Small intestine (tissue), 7 donors: Measurements from ENCODE around the gene ARHGAP45. TPM values are rescaled to one million over a fixed set of nuclear protein-coding genes. Genes with fewer than 3 reads are reported as not detected.

Source experiments
- DNase-seq, 2 donors: peaks; one replicate each; pipeline versions ENCODE4 v3.0.0 to v3.0.0-alpha.2; 2013
- FAIRE-seq: peaks from 2 replicates; lab custom pipeline; 2012; peaks lifted over from hg19 to GRCh38; lab: Jason Lieb, UNC
- H3K27ac ChIP-seq, 3 donors: one replicate each; pipeline ENCODE4 v1.5.1; 2013; ENCODE audit warnings: low read length in 2 of 3, mild to moderate bottlenecking in 2 of 3, control low read depth in 1 of 3, inconsistent platforms in 1 of 3, low read depth in 1 of 3, moderate library complexity in 1 of 3
- H3K27me3 ChIP-seq, 3 donors: one replicate each; pipeline ENCODE4 v1.6.1; 2013; ENCODE audit warnings: low read length in 3 of 3, inconsistent platforms in 1 of 3; ENCODE audit not compliant: control insufficient read depth in 3 of 3, insufficient read depth in 3 of 3
- H3K36me3 ChIP-seq, 3 donors: one replicate each; pipeline ENCODE4 v1.6.1; 2013; ENCODE audit warnings: low read length in 3 of 3, inconsistent platforms in 1 of 3, low read depth in 1 of 3, mild to moderate bottlenecking in 1 of 3, moderate library complexity in 1 of 3; ENCODE audit not compliant: control insufficient read depth in 3 of 3, insufficient read depth in 2 of 3
- H3K4me1 ChIP-seq, 3 donors: one replicate each; pipeline ENCODE4 v1.6.1; 2013; ENCODE audit warnings: low read length in 2 of 3, inconsistent platforms in 1 of 3, low read depth in 1 of 3, mild to moderate bottlenecking in 1 of 3, moderate library complexity in 1 of 3; ENCODE audit not compliant: control insufficient read depth in 3 of 3, insufficient read depth in 2 of 3
- H3K4me3 ChIP-seq, 3 donors: one replicate each; pipeline ENCODE4 v1.5.1; 2013; ENCODE audit warnings: low read length in 3 of 3, control low read depth in 1 of 3, inconsistent platforms in 1 of 3, low read depth in 1 of 3, mild to moderate bottlenecking in 1 of 3, moderate library complexity in 1 of 3
- H3K9me3 ChIP-seq, 2 donors: one replicate each; pipeline ENCODE4 v1.6.1; 2013; ENCODE audit warnings: low read depth in 1 of 2, low read length in 1 of 2; ENCODE audit not compliant: control insufficient read depth in 2 of 2, insufficient read depth in 1 of 2
- WGBS, 3 donors: extraction: QIAGEN DNeasy Blood & Tissue Kit; methylation state at CpG; one replicate each; pipeline ENCODE4 v1.1.7; 2013; 5-methylcytosine and 5-hydroxymethylcytosine counted together
- polyA plus RNA-seq, 4 donors: library from polyadenylated mRNA; stranded (reverse) in 3 of 4; unstranded in 1 of 4; fragments of 200-250 nt in 3 of 4; fragments of 120-200 nt in 1 of 4; gene quantifications; one replicate each; pipeline versions ENCODE4 v1.2.1 to v1.2.3, GENCODE V29; 2013
- donor health status: healthy with polysubstance abuse.
- donor health status: control.
- donor health status: control.
- donor health status: Bipolar disorder and iron deficiency.
- donor health status: healthy.

Gene ARHGAP45
- polyA plus RNA-seq, 4 donors = 15.9 to 81.1 (median 48.5) TPM

DNA sequence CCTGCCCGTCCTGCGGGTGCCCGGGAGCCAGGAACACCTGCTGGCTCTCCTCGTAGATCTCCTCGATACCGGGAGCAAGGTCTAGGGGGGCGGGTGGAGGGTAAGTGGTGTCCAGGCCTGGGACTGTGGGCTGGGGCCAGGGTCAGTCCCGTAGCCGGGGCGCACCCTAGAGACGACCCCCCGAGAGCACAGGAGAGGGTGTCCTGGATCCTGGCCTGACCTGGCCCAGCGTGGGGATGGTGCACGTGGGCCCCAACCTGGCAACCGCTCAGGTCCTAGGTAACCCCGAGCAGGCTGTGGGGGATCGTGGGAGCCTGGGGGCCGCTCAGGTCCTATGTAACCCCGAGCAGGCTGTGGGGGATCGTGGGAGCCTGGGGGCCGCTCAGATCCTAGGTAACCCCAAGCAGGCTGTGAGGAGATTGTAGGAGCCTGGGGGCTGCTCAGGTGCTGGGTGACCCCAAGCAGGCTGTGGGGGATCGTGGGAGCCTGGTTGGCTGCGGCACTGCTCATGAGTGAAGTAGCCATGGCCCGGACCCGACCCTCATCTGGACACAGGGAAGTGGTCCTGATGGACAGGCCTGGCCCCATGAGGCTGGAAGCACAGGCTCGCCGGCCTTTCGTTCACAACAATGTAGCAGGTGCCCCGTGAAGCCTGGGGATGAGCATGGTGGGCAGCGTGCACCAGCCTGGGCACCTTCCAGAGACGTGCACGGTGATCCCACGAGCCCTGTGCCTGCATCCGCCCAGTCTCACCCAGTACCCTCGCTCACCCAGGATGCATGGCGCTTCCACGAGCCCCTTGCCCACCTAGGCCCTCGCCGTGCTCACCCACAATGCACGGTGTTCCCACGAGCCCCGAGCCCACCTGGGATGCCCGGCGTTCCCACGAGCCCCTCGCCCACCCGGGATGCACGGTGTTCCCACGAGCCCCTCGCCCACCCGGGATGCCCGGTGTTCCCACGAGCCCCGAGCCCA, 43.0 kb downstream of the ARHGAP45 start:
- FAIRE-seq (no peak), DNase-seq (no peak)
- 91 to 94% (median 91%) methylated on average over 50 to 54 of the region's 54 CpGs for WGBS, 3 donors
- Histone ChIP-seq H3K4me3 (no peak overlapping the region), H3K9me3 (no peaks in the 10 kb centered on the region), H3K27ac (no peak overlapping the region), H3K4me1 (peaks cover 0 to 46% (median 6%) of the 10 kb centered on the region in 3 donors), H3K27me3 (no peaks in the 10 kb centered on the region), H3K36me3 (peaks cover 14 to 89% (median 37%) of the 10 kb centered on the region in 3 donors)

- H3K4me1 ChIP-seq = peaks cover 0 to 35% (median 3%) of the 10 kb centered on the region in 3 donors
These were observed 44.1 kb downstream of the ARHGAP45 start for GRCh38 chr19:1110809-1111640.

DNA sequence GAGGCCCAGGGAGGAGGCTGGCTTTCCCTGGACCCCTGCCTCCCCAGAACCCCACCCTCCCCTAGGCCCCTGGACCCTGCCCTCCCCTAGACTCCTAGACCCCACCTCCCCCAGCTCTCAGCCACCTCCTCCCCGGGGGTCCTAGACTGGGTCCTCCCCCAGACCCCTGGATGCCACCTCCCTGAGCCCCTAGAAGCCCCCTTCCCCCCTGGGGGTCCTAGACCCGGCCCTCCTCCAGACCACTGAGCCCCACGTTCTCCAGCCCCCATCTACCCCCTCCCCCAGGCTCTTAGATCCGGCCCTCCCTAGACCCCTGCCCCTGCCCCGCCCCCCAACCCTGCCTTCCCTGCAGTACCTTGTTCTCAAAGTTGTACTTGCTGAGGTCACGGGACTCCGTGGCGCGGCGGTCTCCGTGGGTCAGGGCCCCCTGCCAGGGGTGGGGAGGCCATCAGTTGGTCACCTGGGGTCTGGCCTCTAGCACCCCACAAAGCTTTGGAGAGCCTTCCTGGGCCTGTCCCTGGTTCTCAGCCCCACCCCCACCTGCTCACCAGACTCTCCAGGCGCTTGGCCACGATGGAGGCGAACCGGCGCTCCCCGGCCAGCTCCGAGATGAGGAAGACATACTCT, 44.8 kb downstream of the ARHGAP45 start:
- Histone ChIP-seq H3K9me3 (no peaks in the 10 kb centered on the region), H3K4me1 (peaks cover 0 to 29% (median 3%) of the 10 kb centered on the region in 3 donors), H3K36me3 (peaks cover 15 to 87% (median 44%) of the 10 kb centered on the region in 3 donors), H3K27me3 (no peaks in the 10 kb centered on the region), H3K27ac (no peak overlapping the region), H3K4me3 (no peak overlapping the region)
- no peak for DNase-seq
- 53 to 76% (median 69%) methylated on average over 15 to 18 of the region's 18 CpGs for WGBS, 3 donors
- FAIRE-seq = no peak

More at GRCh38 chr19:1110809-1111640, 44.1 kb downstream of the ARHGAP45 start:
- H3K36me3 ChIP-seq = peaks cover 15 to 87% (median 41%) of the 10 kb centered on the region in 3 donors
- 81 to 87% (median 85%) methylated on average over 17 to 18 of the region's 18 CpGs for WGBS, 3 donors
- DNase-seq (no peak), FAIRE-seq (no peak)
- no peaks in the 10 kb centered on the region for H3K27me3 ChIP-seq
- no peak overlapping the region for H3K27ac ChIP-seq
- H3K9me3 ChIP-seq = no peaks in the 10 kb centered on the region
- H3K4me3 ChIP-seq = no peak overlapping the region

GRCh38 chr19:1112268-1113029, 45.5 kb downstream of the ARHGAP45 start:
- Histone ChIP-seq H3K4me3 (no peak overlapping the region), H3K36me3 (peaks cover 22 to 87% (median 40%) of the 10 kb centered on the region in 3 donors), H3K27me3 (no peaks in the 10 kb centered on the region), H3K4me1 (peaks cover 0 to 23% (median 3%) of the 10 kb centered on the region in 3 donors), H3K27ac (peak overlapping the region in 1 of 3 donors; percentile 2), H3K9me3 (no peaks in the 10 kb centered on the region)
- 49 to 74% (median 66%) methylated on average over 57 to 71 of the region's 71 CpGs for WGBS, 3 donors
- DNase-seq = peak; percentile 80 to 82
- FAIRE-seq = no peak

DNA sequence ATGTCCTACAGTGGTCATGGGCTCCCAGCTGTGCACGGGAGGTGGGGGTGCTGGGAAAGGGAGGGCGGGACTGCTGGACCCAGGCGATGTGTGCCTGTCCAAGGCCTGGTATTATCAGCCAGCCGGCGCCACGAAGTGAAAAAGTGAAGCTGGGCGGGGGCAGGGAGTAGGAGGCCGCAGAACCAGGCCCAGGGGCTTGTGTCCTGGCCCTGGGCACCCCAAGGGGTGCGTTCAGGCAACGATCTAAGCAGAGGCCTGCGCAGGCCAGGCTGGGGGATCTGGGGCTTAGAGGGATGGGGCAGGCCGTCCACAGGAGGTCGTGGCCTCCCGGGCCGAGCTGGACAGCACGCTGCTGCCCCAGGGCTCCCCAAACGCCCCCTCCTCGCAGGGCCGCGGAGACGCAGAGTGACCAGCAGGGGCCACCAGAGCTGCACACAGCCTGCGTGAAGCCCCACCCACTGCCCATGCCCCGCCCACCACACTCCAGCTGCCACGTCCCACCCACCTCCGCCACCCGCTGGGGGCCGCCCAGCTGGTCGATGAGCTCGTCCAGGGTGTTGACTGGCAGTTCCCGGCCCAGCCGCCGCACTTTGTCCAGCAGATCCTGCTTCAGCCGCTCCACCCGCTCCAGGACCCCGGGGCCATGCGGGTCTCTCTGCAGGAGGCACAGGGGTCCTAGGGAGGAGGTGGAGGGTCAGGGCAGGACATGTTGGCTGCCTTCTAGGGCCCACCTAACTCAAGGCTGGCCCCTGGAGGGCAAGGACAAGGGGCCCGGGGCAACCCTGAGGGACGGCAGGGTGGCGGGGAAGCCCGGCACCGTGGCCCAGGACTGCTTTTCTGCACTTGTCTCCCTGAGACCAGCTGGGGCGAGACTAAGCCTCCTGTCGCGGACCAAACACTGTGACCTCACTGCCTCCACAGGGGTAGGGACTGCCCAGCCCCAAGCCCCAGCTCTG, 46.3 kb downstream of the ARHGAP45 start:
- FAIRE-seq = no peak
- Histone ChIP-seq H3K27me3 (no peaks in the 10 kb centered on the region), H3K9me3 (no peaks in the 10 kb centered on the region), H3K27ac (peak overlapping the region; percentile 72 to 91 (median 80)), H3K4me1 (peaks cover 0 to 23% (median 3%) of the 10 kb centered on the region in 3 donors), H3K4me3 (peak overlapping the region in 1 of 3 donors; percentile 2), H3K36me3 (peaks cover 20 to 90% (median 35%) of the 10 kb centered on the region in 3 donors)
- DNase-seq = peak; percentile 95 to 97
- 23 to 33% (median 30%) methylated on average over 32 to 44 of the region's 44 CpGs for WGBS, 3 donors

GRCh38 chr19:1113986-1114483, 47.1 kb downstream of the ARHGAP45 start:
- Histone ChIP-seq H3K4me1 (peaks cover 0 to 23% (median 3%) of the 10 kb centered on the region in 3 donors), H3K9me3 (no peaks in the 10 kb centered on the region), H3K27ac (peak overlapping the region; percentile 72 to 91 (median 80)), H3K36me3 (peaks cover 21 to 92% (median 38%) of the 10 kb centered on the region in 3 donors), H3K4me3 (peak overlapping the region in 1 of 3 donors; percentile 2), H3K27me3 (no peaks in the 10 kb centered on the region)
- DNase-seq = no peak
- no peak for FAIRE-seq
- 91 to 93% (median 91%) methylated on average over 23 to 25 of the region's 25 CpGs for WGBS, 3 donors
